Activated CD4-positive, alpha-beta T cell treated with anti-CD3 and anti-CD28 coated beads, Interleukin-2, amount 50 U/mL, for 48 hours (primary cell): ENCODE results near the gene ZNF593.

Experiments used
- DNase-seq, 2 experiments: peaks; one replicate each; pipeline ENCODE4 v3.0.0-alpha.2; 2020

The ZNF593 gene

GRCh38 chr1:26171084-26172072, 1.7 kb downstream of the ZNF593 start, which contains the start of gene ZNF593OS:
ZNF593OS (minus strand) TSS chr1:26171832; CDS start chr1:26171661, 171 bp downstream.
- no peak for DNase-seq

GRCh38 chr1:26175346-26175745, 5.6 kb downstream of the ZNF593 start:
- DNase-seq, result no peak

- no peak for DNase-seq
Observed at GRCh38 chr1:26177182-26177684, 7.5 kb downstream of the ZNF593 start, which contains the start of gene CNKSR1. CNKSR1 (plus strand) TSS chr1:26177491; CDS start chr1:26177548, 57 bp downstream.

GRCh38 chr1:26180010-26180506, 10.3 kb downstream of the ZNF593 start:
- no peak for DNase-seq

GRCh38 chr1:26181586-26182382, 12.1 kb downstream of the ZNF593 start:
- DNase-seq, result no peak

GRCh38 chr1:26182383-26182696, 12.6 kb downstream of the ZNF593 start:
- DNase-seq, result no peak

GRCh38 chr1:26184086-26184485, 14.4 kb downstream of the ZNF593 start:
- no peak for DNase-seq

GRCh38 chr1:26184883-26185282, 15.2 kb downstream of the ZNF593 start:
- DNase-seq, result no peak

GRCh38 chr1:26187882-26188281, 18.2 kb downstream of the ZNF593 start:
- no peak for DNase-seq

- no peak for DNase-seq
Observed at GRCh38 chr1:26188477-26188876, 18.8 kb downstream of the ZNF593 start.

GRCh38 chr1:26189331-26189730, 19.6 kb downstream of the ZNF593 start:
- no peak for DNase-seq

- DNase-seq, result no peak
Observed at GRCh38 chr1:26189751-26190275, 20.1 kb downstream of the ZNF593 start.

- no peak for DNase-seq
Observed at GRCh38 chr1:26190373-26190987, 20.8 kb downstream of the ZNF593 start, which contains the start of gene CATSPER4. CATSPER4 (plus strand) TSS chr1:26190602; CDS start chr1:26190628, 26 bp downstream.

GRCh38 chr1:26191739-26192138, 22.0 kb downstream of the ZNF593 start:
- DNase-seq, result no peak

GRCh38 chr1:26195805-26196204, 26.1 kb downstream of the ZNF593 start:
- no peak for DNase-seq

- DNase-seq, result no peak
Observed at GRCh38 chr1:26197301-26197700, 27.6 kb downstream of the ZNF593 start.

GRCh38 chr1:26197813-26198212, 28.1 kb downstream of the ZNF593 start:
- no peak for DNase-seq

GRCh38 chr1:26200413-26200812, 30.7 kb downstream of the ZNF593 start:
- DNase-seq, result no peak

GRCh38 chr1:26203642-26204318, 34.1 kb downstream of the ZNF593 start:
- DNase-seq, result no peak

- no peak for DNase-seq
Observed at GRCh38 chr1:26210147-26210870, 40.6 kb downstream of the ZNF593 start.

GRCh38 chr1:26212726-26213125, 43.0 kb downstream of the ZNF593 start:
- DNase-seq, result no peak
